ENCODE results near the gene CPPED1. TPM values are rescaled to one million over a fixed set of nuclear protein-coding genes. Genes with fewer than 3 reads are reported as not detected.

The CPPED1 gene
- total RNA-seq, 1 experiment from 2014 or later, result 34.9 TPM

GRCh38 chr16:12833926-12834325 is 30.2 kb upstream of the CPPED1 start:
- no peaks in the 10 kb centered on the region for H3K4me1 ChIP-seq
- peaks cover 4% of the 10 kb centered on the region for H3K27me3 Mint-ChIP-seq (ENCODE audit: insufficient read depth, unreplicated experiment)
- H3K4me1 Mint-ChIP-seq (ENCODE audit: low read depth, unreplicated experiment), result no peaks in the 10 kb centered on the region
- H3K27me3 ChIP-seq (replicated peaks; ENCODE audit: control insufficient read depth, insufficient read depth, low read length), result no peaks in the 10 kb centered on the region
- no peaks in the 10 kb centered on the region for H3K36me3 Mint-ChIP-seq (ENCODE audit: insufficient read depth, unreplicated experiment)
- no peaks in the 10 kb centered on the region for H3K9me3 Mint-ChIP-seq (ENCODE audit: unreplicated experiment)
- H3K27ac Mint-ChIP-seq (ENCODE audit: unreplicated experiment), result no peak overlapping the region
- BruUV-seq (replicated peaks), result no TSS peak
- no peak overlapping the region for H3K4me3 ChIP-seq (ENCODE audit: low read depth, low read length)
- DNase-seq, result peak; percentile 22 to 36
- no peaks in the 10 kb centered on the region for H3K9me3 ChIP-seq
- TF ChIP-seq CTCF (IDR thresholded peaks at IDR 0.05; ENCODE audit: insufficient read depth in 1 of 2, low read depth in 1 of 2, low read length in 1 of 2, severe bottlenecking in 1 of 2, unreplicated experiment in 1 of 2), result no peak
- H3K36me3 ChIP-seq (ENCODE audit: control insufficient read depth, insufficient read depth, low read length), result no peaks in the 10 kb centered on the region
- ChIA-PET POLR2A (no interaction called here), CTCF (no interaction called here)
- no peak overlapping the region for H3K4me3 Mint-ChIP-seq (ENCODE audit: unreplicated experiment)
- intact Hi-C loops (cut with micrococcal nuclease; ENCODE audit: unreplicated experiment), result no loop called here

- intact Hi-C loops (cut with micrococcal nuclease; ENCODE audit: unreplicated experiment), result no loop called here
- DNase-seq, result no peak
- Mint-ChIP-seq H3K9me3 (ENCODE audit: unreplicated experiment) (no peaks in the 10 kb centered on the region), H3K4me1 (ENCODE audit: low read depth, unreplicated experiment) (no peaks in the 10 kb centered on the region), H3K27me3 (ENCODE audit: insufficient read depth, unreplicated experiment) (no peaks in the 10 kb centered on the region), H3K27ac (ENCODE audit: unreplicated experiment) (no peak overlapping the region), H3K36me3 (ENCODE audit: insufficient read depth, unreplicated experiment) (no peaks in the 10 kb centered on the region), H3K4me3 (ENCODE audit: unreplicated experiment) (no peak overlapping the region)
- Histone ChIP-seq H3K4me3 (ENCODE audit: low read depth, low read length) (no peak overlapping the region), H3K9me3 (no peaks in the 10 kb centered on the region), H3K36me3 (ENCODE audit: control insufficient read depth, insufficient read depth, low read length) (no peaks in the 10 kb centered on the region), H3K27me3 (replicated peaks; ENCODE audit: control insufficient read depth, insufficient read depth, low read length) (no peaks in the 10 kb centered on the region), H3K4me1 (no peaks in the 10 kb centered on the region)
- BruUV-seq (replicated peaks), result no TSS peak
- no peak for TF ChIP-seq CTCF (IDR thresholded peaks at IDR 0.05; ENCODE audit: insufficient read depth in 1 of 2, low read depth in 1 of 2, low read length in 1 of 2, severe bottlenecking in 1 of 2, unreplicated experiment in 1 of 2)
- ChIA-PET POLR2A (no interaction called here), CTCF (interaction anchor here (0.6 kb wide), 1 partner anchor 14 kb away, joined by 4 read pairs; no protein-coding TSS in a partner anchor)
These were observed 25.6 kb upstream of the CPPED1 start for GRCh38 chr16:12829096-12829888.

GRCh38 chr16:12828206-12828605 is 24.5 kb upstream of the CPPED1 start:
- CTCF ChIA-PET, result no interaction called here
- TF ChIP-seq CTCF (IDR thresholded peaks at IDR 0.05; ENCODE audit: insufficient read depth in 1 of 2, low read depth in 1 of 2, low read length in 1 of 2, severe bottlenecking in 1 of 2, unreplicated experiment in 1 of 2), result no peak

More at GRCh38 chr16:12828206-12828605, 24.5 kb upstream of the CPPED1 start:
- DNase-seq, result no peak
- H3K27me3 ChIP-seq (replicated peaks; ENCODE audit: control insufficient read depth, insufficient read depth, low read length), result no peaks in the 10 kb centered on the region
- H3K9me3 ChIP-seq, result no peaks in the 10 kb centered on the region
- no peak overlapping the region for H3K4me3 ChIP-seq (ENCODE audit: low read depth, low read length)
- POLR2A ChIA-PET, result no interaction called here
- H3K36me3 Mint-ChIP-seq (ENCODE audit: insufficient read depth, unreplicated experiment), result no peaks in the 10 kb centered on the region
- no peaks in the 10 kb centered on the region for H3K36me3 ChIP-seq (ENCODE audit: control insufficient read depth, insufficient read depth, low read length)
- no peaks in the 10 kb centered on the region for H3K27me3 Mint-ChIP-seq (ENCODE audit: insufficient read depth, unreplicated experiment)
- no peak overlapping the region for H3K27ac Mint-ChIP-seq (ENCODE audit: unreplicated experiment)
- H3K4me1 ChIP-seq, result no peaks in the 10 kb centered on the region
- H3K9me3 Mint-ChIP-seq (ENCODE audit: unreplicated experiment), result no peaks in the 10 kb centered on the region
- no peak overlapping the region for H3K4me3 Mint-ChIP-seq (ENCODE audit: unreplicated experiment)
- intact Hi-C loops (cut with micrococcal nuclease; ENCODE audit: unreplicated experiment), result no loop called here
- no peaks in the 10 kb centered on the region for H3K4me1 Mint-ChIP-seq (ENCODE audit: low read depth, unreplicated experiment)
- no TSS peak for BruUV-seq (replicated peaks)
